HEK293T (cell line): ENCODE data around the gene PIGQ.

Source experiments
- CTCF ChIA-PET: fragments of 350-600 bp; formaldehyde crosslinking; extraction: SDS; loops from one replicate; lab custom pipeline; 2021; ENCODE audit warnings: antibody characterized with exemption, inconsistent platforms; lab: Yijun Ruan, JAX
- POLR2A ChIA-PET: fragments of 350-600 bp; formaldehyde crosslinking; extraction: SDS; loops from one replicate; lab custom pipeline; 2020; ENCODE audit warnings: antibody characterized with exemption, inconsistent platforms; lab: Yijun Ruan, JAX
- DNase-seq: peaks from one replicate; pipeline ENCODE4 v3.0.0; 2012; ENCODE audit warnings: mixed read lengths; ENCODE audit errors: extremely low spot score
- ARNT ChIP-seq: fragments of 450-650 bp; IDR thresholded peaks from 2 replicates; pipeline ENCODE4 v1.6.1; 2017; ENCODE audit warnings: mild to moderate bottlenecking
- BHLHE40 ChIP-seq: fragments of 450-650 bp; IDR thresholded peaks from 2 replicates; pipeline ENCODE4 v1.6.1; 2016; ENCODE audit warnings: mild to moderate bottlenecking, moderate library complexity, borderline replicate concordance
- CTBP1 ChIP-seq: fragments of 450-650 bp; IDR thresholded peaks from 2 replicates; pipeline ENCODE4 v1.6.1; 2016; ENCODE audit warnings: borderline replicate concordance
- ELF4 ChIP-seq: fragments of 450-650 bp; IDR thresholded peaks from 2 replicates; pipeline ENCODE4 v1.6.1; 2017; ENCODE audit warnings: antibody characterized with exemption
- FOXA1 ChIP-seq: fragments of 450-650 bp; IDR thresholded peaks from 2 replicates; pipeline ENCODE4 v1.6.1; 2016; ENCODE audit warnings: mild to moderate bottlenecking
- FOXK2 ChIP-seq: fragments of 450-650 bp; IDR thresholded peaks from 2 replicates; pipeline ENCODE4 v1.6.1; 2016; ENCODE audit warnings: mild to moderate bottlenecking
- FOXM1 ChIP-seq: fragments of 450-650 bp; IDR thresholded peaks from 2 replicates; pipeline ENCODE4 v1.6.1; 2017; ENCODE audit warnings: mild to moderate bottlenecking, borderline replicate concordance
- HDGF ChIP-seq: fragments of 450-650 bp; IDR thresholded peaks from 2 replicates; pipeline ENCODE4 v1.6.1; 2017; ENCODE audit warnings: antibody characterized with exemption, borderline replicate concordance
- L3MBTL2 ChIP-seq: fragments of 450-650 bp; conservative IDR thresholded peaks from 2 replicates; pipeline ENCODE4 v1.6.1; 2016; ENCODE audit warnings: mild to moderate bottlenecking
- LEF1 ChIP-seq: fragments of 450-650 bp; IDR thresholded peaks from 2 replicates; pipeline ENCODE4 v1.6.1; 2017; ENCODE audit warnings: mild to moderate bottlenecking, borderline replicate concordance
- NFRKB ChIP-seq: fragments of 450-650 bp; IDR thresholded peaks from 2 replicates; pipeline ENCODE4 v1.6.1; 2016; ENCODE audit warnings: mild to moderate bottlenecking, moderate library complexity
- SP1 ChIP-seq: fragments of 450-650 bp; IDR thresholded peaks from 2 replicates; pipeline ENCODE4 v1.6.1; 2017
- SUZ12 ChIP-seq: fragments of 450-650 bp; IDR thresholded peaks from 2 replicates; pipeline ENCODE4 v1.6.1; 2016; ENCODE audit warnings: mild to moderate bottlenecking
- TARDBP ChIP-seq: fragments of 450-650 bp; IDR thresholded peaks from 2 replicates; pipeline ENCODE4 v1.6.1; 2016
- ZNF384 ChIP-seq: fragments of 450-650 bp; IDR thresholded peaks from 2 replicates; pipeline ENCODE4 v1.6.1; 2016
- TF ChIP-seq, protein P1 (sequence below): fragments of 450-650 bp; IDR thresholded peaks from 2 replicates; pipeline ENCODE4 v1.6.1; 2016

The PIGQ gene

DNA sequence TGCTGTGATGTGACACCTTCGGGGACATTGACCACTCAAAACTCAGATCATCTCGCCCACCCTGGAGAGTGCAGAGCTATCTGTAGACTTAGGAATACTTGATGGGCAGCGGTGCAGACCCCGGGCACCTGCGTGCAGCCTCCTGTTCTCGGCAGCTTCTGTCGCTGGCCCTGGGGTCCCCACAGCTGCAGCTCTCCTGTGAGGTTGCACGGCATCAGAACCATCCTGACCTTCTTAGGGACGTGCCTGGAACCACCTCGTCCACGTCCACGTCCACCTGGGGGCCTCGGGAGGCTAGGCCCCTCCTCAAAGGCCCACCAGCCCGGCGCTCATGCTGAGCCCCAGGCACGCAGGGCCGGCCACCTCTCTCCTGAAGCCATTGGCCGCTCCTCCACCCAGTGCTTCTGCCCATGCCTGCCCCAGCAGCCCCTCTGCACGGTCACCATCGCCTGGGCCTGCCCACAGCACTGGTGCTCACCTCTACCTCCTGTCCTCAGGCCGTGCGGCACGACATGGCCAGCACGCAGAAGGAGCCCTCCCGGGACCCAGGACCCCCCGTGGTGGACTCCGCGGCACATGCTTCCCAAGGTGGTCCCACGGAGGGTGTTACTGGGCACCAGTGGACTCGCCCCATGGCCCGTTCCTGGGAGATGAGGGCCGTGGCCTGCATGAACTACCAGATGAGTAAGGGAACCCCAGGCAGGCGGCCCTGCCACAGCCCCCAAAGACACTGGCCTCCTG, 58.7 kb downstream of the PIGQ start:
- DNase-seq, result no peak
- TF ChIP-seq SP1 (no peak), FOXK2 (no peak), SUZ12 (no peak)
- CTCF ChIA-PET, result no interaction called here
- POLR2A ChIA-PET, result no interaction called here

DNA sequence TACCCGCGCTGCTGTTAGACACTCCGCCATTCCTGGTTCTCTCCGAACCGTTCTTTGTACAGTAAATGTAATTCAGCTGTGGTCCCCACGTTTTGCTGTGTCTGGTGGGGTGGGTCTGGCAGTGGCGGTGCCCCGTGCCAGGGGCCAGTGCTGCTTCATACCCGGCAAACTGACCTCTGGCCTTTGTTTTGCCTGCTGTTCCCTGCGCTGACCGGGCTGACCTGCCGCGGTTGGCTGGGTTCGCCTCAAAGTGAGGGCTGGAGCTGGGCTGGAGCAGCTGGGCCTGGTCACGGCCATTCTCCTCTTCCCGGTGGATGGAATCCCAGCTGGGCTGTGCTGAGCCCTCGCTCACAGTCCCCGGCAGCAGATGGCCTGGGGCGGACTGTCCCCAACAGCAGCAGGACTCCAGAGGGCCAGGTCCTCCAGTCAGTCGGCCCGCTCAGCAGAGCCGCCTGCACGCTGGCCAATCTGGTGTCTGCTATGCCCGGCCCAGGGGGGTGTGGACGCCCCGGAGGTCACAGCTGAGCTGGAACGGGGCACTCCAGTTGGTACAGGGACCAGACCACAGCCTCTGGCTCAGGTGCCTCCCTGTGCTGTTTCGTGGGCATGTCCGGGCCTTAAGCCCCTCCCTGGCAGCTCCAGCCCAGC, 59.5 kb downstream of the PIGQ start:
- TF ChIP-seq FOXK2 (no peak), FOXA1 (no peak), SP1 (no peak), TARDBP (no peak), FOXM1 (no peak), BHLHE40 (no peak), CTBP1 (no peak), ZNF384 (no peak), L3MBTL2 (no peak), ELF4 (no peak), SUZ12 (no peak), ARNT (no peak), NFRKB (no peak)
- TF ChIP-seq, protein P1, sequence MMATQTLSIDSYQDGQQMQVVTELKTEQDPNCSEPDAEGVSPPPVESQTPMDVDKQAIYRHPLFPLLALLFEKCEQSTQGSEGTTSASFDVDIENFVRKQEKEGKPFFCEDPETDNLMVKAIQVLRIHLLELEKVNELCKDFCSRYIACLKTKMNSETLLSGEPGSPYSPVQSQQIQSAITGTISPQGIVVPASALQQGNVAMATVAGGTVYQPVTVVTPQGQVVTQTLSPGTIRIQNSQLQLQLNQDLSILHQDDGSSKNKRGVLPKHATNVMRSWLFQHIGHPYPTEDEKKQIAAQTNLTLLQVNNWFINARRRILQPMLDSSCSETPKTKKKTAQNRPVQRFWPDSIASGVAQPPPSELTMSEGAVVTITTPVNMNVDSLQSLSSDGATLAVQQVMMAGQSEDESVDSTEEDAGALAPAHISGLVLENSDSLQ, result no peak
- ChIA-PET CTCF (no interaction called here), POLR2A (no interaction called here)
- DNase-seq, result no peak

DNA sequence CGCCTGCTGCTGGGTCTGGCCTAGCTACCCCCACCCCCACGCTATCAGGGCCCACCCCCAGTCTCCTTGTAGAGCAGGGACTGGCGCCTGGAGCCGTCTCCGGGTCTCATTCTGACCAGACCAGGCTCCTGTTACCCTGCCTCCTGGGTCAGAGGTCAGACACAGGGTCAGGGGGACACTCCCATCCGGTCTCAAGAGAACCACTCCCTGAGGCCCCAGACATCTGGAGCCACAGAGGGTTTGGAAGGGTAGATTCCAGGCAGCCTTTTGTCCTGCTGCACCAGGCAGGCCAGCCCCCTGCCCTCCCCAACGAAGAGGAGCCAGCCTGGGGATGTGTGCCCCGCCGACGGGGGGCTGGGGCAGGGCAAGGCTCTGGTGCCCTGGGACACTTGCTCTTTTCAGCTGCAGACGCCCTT, 60.1 kb downstream of the PIGQ start:
- DNase-seq, result no peak
- TF ChIP-seq ELF4, result no peak
- no peak for TF ChIP-seq L3MBTL2
- ChIA-PET CTCF (no interaction called here), POLR2A (no interaction called here)

GRCh38 chr16:630249-630814, 60.6 kb downstream of the PIGQ start:
- ChIA-PET POLR2A (no interaction called here), CTCF (no interaction called here)
- DNase-seq, result no peak
- TF ChIP-seq FOXM1 (no peak), LEF1 (no peak), TARDBP (no peak), NFRKB (no peak), ELF4 (no peak), SUZ12 (no peak), SP1 (no peak), CTBP1 (no peak), FOXK2 (no peak), BHLHE40 (no peak), ARNT (no peak)

- TF ChIP-seq SP1 (no peak), L3MBTL2 (no peak)
- TF ChIP-seq, protein P1, result no peak
- CTCF ChIA-PET, result no interaction called here
- POLR2A ChIA-PET, result no interaction called here
- DNase-seq, result no peak
Observed at GRCh38 chr16:630815-631405, 61.1 kb downstream of the PIGQ start, which contains the start of gene WFIKKN1. WFIKKN1 (plus strand) TSS chr16:630985; CDS start chr16:631254, 269 bp downstream.

- POLR2A ChIA-PET, result no interaction called here
- no peak for DNase-seq
- no peak for TF ChIP-seq NFRKB
- no peak for TF ChIP-seq FOXK2
- no peak for TF ChIP-seq ELF4
- no peak for TF ChIP-seq BHLHE40
- no peak for TF ChIP-seq SUZ12
- no peak for TF ChIP-seq ZNF384
- no peak for TF ChIP-seq CTBP1
- no peak for TF ChIP-seq TARDBP
- TF ChIP-seq SP1, result no peak
- TF ChIP-seq FOXM1, result no peak
- TF ChIP-seq LEF1, result no peak
- TF ChIP-seq FOXA1, result no peak
- TF ChIP-seq L3MBTL2, result no peak
- no peak for TF ChIP-seq HDGF
- TF ChIP-seq, protein P1, result no peak
- no peak for TF ChIP-seq ARNT
- CTCF ChIA-PET, result no interaction called here
Observed at GRCh38 chr16:631808-632358, 62.1 kb downstream of the PIGQ start.
